Measurements from ENCODE around the gene VAPB.
A peak's percentile ranks its signal among the peaks of the same experiment; 100 is the strongest.

VAPB gene

GRCh38 chr20:58436868-58437645 is 48.0 kb downstream of the VAPB start:
- peak; percentile 11 for DNase-seq (ENCODE audit: low spot score)

- DNase-seq (ENCODE audit: low spot score): no peak
Observed at GRCh38 chr20:58438970-58439808, 50.2 kb downstream of the VAPB start.

DNA sequence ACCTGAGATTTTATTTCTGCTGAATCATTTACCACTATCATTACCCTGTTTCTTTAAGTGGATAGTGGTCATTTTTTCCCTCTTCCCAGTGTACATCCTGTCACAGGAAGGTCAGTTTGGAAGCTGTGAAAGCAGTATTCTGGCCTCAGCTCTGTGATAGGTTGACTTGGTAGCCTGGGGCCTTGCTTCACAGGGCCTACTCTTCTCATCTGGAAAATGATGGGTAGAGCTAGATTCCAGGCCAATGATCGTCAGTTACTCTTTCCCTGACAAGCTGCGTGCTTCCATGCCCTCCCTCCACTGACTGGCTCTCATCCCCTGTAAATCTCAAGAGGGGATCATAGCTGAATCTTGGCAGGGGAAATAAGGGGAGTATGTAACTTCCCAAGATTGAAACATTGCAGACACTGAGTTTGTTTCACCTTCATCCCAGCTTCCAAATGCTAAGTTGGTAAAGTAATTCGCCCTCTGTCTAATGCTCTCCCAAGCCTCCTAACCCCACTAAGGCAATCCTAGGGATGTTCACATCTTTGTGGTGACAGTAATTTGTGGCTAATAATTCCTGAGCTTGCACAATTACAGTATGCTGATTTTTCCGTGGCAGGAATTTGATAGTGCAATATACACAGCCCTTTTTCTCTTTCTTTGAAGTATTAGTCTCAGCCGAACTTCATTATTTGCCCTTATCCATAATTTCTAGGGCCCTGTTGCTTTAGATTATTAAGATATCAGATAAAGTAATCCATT is 51.2 kb downstream of the VAPB start:
- no peak for DNase-seq (ENCODE audit: low spot score)

DNA sequence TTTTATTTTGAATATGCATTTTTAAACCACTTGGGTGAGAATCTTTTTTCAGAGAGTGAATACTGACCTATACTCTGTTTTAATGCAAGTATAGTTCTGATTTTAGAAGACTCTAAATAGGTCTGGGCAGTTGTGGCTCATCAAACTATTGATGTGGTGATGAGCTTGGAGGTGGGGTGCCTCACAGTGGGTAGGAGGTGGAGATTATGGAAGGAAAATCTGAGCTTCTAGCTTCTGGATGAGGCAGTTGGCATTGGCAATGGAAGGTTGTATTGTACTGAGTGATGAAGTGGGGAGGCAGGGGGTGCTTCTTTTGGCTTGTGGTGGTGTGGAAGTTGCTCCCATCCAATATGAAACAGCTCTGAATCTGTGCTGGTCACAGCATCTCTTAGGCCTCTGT is 52.7 kb downstream of the VAPB start:
- no peak for DNase-seq (ENCODE audit: low spot score)

- no peak for DNase-seq (ENCODE audit: low spot score)
Observed at GRCh38 chr20:58444746-58445255, 55.8 kb downstream of the VAPB start.

GRCh38 chr20:58446264-58446959 is 57.4 kb downstream of the VAPB start:
- DNase-seq (ENCODE audit: low spot score): no peak

GRCh38 chr20:58446960-58447265 is 57.9 kb downstream of the VAPB start:
- DNase-seq (ENCODE audit: low spot score): no peak

GRCh38 chr20:58447511-58448391 is 58.7 kb downstream of the VAPB start:
- DNase-seq (ENCODE audit: low spot score): peak; percentile 48

DNA sequence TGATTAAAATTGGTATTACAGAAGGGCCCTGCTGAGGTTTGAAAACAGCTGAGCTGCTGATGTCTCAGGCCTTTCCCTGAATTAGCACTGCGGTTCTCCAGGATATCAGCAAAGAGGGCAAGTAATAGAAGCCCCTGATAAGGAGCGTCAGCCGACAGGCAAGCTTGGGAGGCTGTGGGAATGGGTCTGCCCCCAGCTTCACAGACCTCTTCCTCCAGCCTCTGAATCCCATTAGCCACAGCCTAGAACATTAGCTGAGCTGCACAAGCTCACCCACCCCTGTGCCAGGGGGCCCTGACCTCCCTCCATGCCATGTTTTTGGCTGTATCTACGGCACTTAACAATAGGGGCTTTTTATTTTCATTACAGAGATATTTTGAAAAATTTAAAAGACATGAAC is 59.9 kb downstream of the VAPB start:
- DNase-seq (ENCODE audit: low spot score): no peak

- DNase-seq (ENCODE audit: low spot score): no peak
Observed at GRCh38 chr20:58449681-58450221, 60.7 kb downstream of the VAPB start.

- no peak for DNase-seq (ENCODE audit: low spot score)
Observed at GRCh38 chr20:58450254-58450653, 61.2 kb downstream of the VAPB start.

DNA sequence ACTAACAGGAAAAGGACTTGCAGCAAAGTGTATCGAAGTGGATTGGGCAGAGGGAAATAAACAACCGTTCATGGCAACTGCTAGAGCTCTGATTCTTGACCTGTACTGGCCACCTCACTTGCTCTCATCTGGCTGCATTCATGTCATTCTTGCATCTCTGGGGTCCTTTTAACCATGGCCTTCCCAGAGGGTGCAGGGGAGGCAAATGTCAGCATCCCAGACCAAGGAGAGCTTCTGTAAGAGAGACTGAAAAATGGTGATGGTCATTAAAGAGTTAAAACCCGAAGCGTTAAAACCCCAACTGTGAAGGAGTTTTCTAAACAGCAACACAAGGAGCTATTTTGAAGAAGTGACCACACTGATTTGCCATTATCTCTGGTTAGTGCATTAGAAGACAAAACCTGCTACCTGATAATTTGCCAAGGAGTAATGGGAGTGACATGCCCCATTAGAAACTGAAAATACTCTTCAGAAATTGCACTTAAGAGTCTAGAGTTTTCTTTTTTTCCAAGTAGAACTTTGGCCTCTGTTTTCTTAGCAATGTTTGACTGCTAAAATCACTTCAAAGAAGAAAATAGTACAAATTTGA is 63.7 kb downstream of the VAPB start:
- no peak for DNase-seq (ENCODE audit: low spot score)

DNA sequence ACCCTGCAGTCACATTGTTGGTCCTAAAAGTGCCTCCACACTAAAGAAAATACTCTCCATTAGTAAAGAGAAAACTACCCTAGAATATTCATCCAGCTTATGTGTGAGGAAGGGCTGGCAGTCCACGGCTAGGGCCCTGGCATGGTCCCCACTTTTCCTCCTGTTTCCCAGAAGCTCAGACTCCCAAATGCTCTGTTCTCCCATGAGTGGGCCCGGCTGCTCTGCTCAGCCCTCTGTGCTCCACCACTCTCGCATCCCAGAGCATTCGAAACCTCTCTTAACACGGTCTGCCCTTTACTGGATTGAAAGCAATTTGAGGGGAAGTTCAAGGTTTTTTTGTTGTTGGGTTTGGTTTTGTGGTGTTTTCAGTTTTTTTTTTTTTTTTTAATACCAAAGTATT is 64.4 kb downstream of the VAPB start:
- no peak for DNase-seq (ENCODE audit: low spot score)

DNA sequence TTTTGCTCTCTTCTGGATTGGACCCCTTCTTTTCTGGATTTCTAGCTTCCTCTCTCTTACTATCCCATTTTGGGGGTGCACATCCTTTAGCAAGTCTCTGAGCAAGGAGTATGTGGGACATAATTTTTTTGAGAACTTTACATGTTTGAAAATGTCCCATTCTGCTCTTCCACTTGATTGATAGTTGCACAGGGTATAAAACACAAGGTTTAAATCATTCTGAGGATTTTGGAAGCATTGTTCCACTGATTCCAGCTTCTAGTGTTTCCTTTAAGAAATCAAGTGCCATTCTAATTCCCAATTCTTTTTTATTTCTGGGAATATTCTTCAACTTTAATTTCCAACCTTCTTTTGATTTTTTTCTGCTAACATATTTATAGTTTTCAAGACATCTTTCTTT is 65.4 kb downstream of the VAPB start:
- DNase-seq (ENCODE audit: low spot score): no peak

DNA sequence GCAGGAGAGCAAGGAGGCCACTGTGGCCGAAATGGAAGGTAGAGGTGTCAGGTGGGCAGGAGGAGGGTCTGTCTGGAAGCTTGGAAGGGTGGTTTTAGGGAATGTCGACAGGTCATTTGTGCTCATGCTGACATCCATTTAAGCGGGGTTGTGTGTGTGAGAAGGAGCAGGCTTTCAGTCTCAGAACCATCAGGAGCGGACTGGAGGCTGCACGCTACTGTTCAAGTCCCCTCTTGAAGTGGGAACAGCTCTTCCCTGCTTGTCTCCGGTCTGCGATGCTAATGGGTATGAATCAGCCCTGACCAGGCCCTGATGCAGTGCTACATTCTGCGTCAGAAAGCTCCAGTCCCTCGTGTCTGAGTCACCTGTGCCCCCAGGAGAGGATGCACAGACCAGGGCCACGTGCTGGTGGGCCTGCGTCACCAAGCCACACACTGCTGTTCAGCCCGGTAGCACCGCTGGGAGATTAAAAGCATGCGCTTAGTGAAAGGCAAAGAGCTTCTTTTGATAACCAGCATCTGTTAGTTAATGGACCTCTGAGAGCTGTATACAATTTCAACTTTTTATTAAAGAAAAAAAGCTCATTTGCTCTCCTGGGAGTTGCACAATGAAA is 68.2 kb downstream of the VAPB start:
- DNase-seq (ENCODE audit: low spot score): no peak

DNA sequence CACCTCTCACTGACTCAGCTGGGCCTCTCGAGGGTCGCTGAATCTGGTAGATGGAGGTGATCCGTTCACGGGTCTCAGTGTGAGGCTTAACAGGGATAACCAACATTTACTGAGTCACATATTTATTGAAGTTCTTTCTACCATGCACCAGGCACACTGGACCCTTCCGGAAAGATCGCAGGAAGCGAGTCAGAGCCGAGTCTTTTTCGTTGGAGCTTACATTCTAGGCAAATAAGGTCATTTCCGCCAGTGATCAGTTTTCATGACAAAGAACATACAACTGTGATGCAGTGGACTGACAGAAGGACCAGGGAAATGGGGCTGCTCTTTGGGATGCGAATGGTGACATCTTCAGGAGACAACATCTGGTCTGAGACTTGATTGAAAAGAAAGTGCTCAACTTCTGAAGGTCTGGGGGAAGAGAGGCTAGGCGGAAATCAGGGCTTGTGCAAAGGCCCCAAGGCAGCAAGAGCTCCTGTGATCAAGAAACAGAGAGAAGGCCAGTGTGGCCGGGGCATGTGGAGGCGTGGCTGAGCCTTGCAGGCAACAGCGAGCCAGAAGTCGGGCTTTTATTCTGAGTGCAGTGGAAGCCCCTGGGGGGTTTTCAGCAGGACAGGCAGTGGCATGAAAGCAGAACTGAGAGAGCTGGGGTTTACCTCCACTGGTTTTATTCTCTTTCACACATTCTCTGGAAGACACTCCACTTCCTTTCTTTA is 69.5 kb downstream of the VAPB start:
- no peak for DNase-seq (ENCODE audit: low spot score)

GRCh38 chr20:58459058-58459750 is 70.2 kb downstream of the VAPB start:
- no peak for DNase-seq (ENCODE audit: low spot score)

DNA sequence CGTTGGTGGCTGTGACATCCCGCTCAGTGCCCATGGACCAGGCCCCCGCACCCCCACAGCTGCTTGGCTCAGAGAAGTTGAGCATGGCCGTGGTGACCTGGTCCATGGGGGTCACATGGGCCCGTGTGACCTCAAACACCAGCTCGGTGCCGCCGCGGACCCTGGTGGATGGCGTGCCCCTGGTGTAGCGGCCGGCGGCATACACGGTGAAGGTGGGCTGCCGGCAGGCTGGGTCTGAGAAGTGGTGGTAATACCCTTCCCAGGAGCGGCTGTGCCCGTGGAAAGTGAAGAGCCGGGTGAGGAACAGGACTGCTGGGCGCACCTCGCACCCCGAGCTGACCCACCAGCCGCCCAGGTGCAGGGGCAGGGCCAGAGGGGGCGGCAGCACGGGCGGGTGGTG is 72.1 kb downstream of the VAPB start:
- no peak for DNase-seq (ENCODE audit: low spot score)

GRCh38 chr20:58461899-58462298 is 72.9 kb downstream of the VAPB start:
- DNase-seq (ENCODE audit: low spot score): no peak

All from CD4-positive, alpha-beta T cell treated with Interleukin-15 for 4 hours (primary cell).